K562 (cell line): Measurements from ENCODE around the gene MPC2. TPM values are rescaled to one million over a fixed set of nuclear protein-coding genes. Genes with fewer than 3 reads are reported as not detected.
A peak's percentile ranks its signal among the peaks of the same experiment; 100 is the strongest.

Experiments
- ATF1 ChIP-seq, 2 experiments: fragments of 450-650 bp in 1 of 2; IDR thresholded peaks; 2 replicates each; pipeline ENCODE4 v1.6.1; 2016; ENCODE audit warnings: missing compliant biosample characterization in 1 of 2, missing genetic modification characterization in 1 of 2
- BRCA1 ChIP-seq, 2 experiments: fragments of 450-650 bp in 1 of 2; sonication (generic) in 1 of 2; formaldehyde crosslinking in 1 of 2; IDR thresholded peaks; 2 replicates each; pipeline versions ENCODE4 v1.5.0 to v1.6.1; 2017 to 2020; ENCODE audit warnings: mild to moderate bottlenecking in 1 of 2, missing genetic modification reagents in 1 of 2
- DACH1 ChIP-seq: fragments of 450-650 bp; IDR thresholded peaks from 2 replicates; pipeline ENCODE4 v1.6.1; 2018; ENCODE audit not compliant: partially characterized antibody
- EP400 ChIP-seq: fragments of 450-650 bp; IDR thresholded peaks from 2 replicates; pipeline ENCODE4 v1.6.1; 2017; ENCODE audit warnings: antibody characterized with exemption, mild to moderate bottlenecking, moderate library complexity
- ERF ChIP-seq: fragments of 450-650 bp; formaldehyde crosslinking; IDR thresholded peaks from 2 replicates; pipeline ENCODE4 v1.4.0; 2020; ENCODE audit warnings: mild to moderate bottlenecking, mixed read lengths
- IFI16 ChIP-seq: fragments of 250-450 bp; sonication (Bioruptor Pico); IDR thresholded peaks from 2 replicates; pipeline ENCODE4 v2.1.2; 2022; ENCODE audit warnings: mild to moderate bottlenecking, inconsistent platforms
- MAFG ChIP-seq: fragments of 450-650 bp; conservative IDR thresholded peaks from 2 replicates; pipeline ENCODE4 v1.6.1; 2016; ENCODE audit warnings: missing genetic modification characterization, missing compliant biosample characterization
- PKNOX1 ChIP-seq: fragments of 450-650 bp; IDR thresholded peaks from 2 replicates; pipeline ENCODE4 v1.6.1; 2016
- SIN3B ChIP-seq: fragments of 450-650 bp; IDR thresholded peaks from 2 replicates; pipeline ENCODE4 v1.6.1; 2017; ENCODE audit warnings: low read depth, mild to moderate bottlenecking, moderate library complexity
- XRCC4 ChIP-seq: IDR thresholded peaks from one replicate; pipeline ENCODE4 v1.6.1; 2011; ENCODE audit not compliant: insufficient read depth, insufficient read length; ENCODE audit errors: extremely low read depth
- ZNF561 ChIP-seq: fragments of 450-650 bp; formaldehyde crosslinking; conservative IDR thresholded peaks from 2 replicates; pipeline ENCODE4 v1.4.0; 2020; ENCODE audit warnings: mild to moderate bottlenecking, moderate library complexity
- ZNF764 ChIP-seq: fragments of 250-450 bp; sonication (Bioruptor Pico); IDR thresholded peaks from 2 replicates; pipeline ENCODE4 v1.4.0; 2020; ENCODE audit warnings: low read depth, mild to moderate bottlenecking, moderate library complexity
- polyA plus RNA-seq, 8 experiments: library from polyadenylated mRNA; depleted of rRNA in 4 of 8; stranded (reverse) in 5 of 8; unstranded in 3 of 8; fragments of >200 nt; fragmentation: Nextera tagmentation in 2 of 8; fragmentation: Illumina TruSeq in 1 of 8; extraction: Ambion mirVana in 2 of 8; extraction: Trizol in 1 of 8; gene quantifications; 2 replicates each; pipeline versions ENCODE4 v1.2.1 to v1.2.3, GENCODE V29; 2011 to 2014; ENCODE audit warnings: inconsistent platforms in 1 of 8, missing spikeins in 1 of 8
- total RNA-seq, 7 experiments: library from RNA; depleted of rRNA in 6 of 7; stranded (reverse); fragments of >200 nt in 6 of 7; fragmentation: Illumina TruSeq in 2 of 7; extraction: Trizol in 2 of 7; gene quantifications; 2 replicates each; pipeline versions ENCODE4 v1.2.1 to v1.2.3, GENCODE V29; 2011 to 2021; ENCODE audit warnings: low replicate concordance in 1 of 7
- TF ChIP-seq, protein P1 (sequence below): sonication (generic); formaldehyde crosslinking; IDR thresholded peaks from 2 replicates; pipeline ENCODE4 v1.8.0; 2022; ENCODE audit warnings: mild to moderate bottlenecking, low read depth, missing genetic modification reagents
- TF ChIP-seq, protein P2 (sequence below): fragments of 450-650 bp; formaldehyde crosslinking; IDR thresholded peaks from 2 replicates; pipeline ENCODE4 v1.4.0; 2020; ENCODE audit warnings: mild to moderate bottlenecking, mixed read lengths
- TF ChIP-seq, protein P3 (sequence below): fragments of 450-650 bp; IDR thresholded peaks from 2 replicates; pipeline ENCODE4 v1.6.1; 2016; ENCODE audit warnings: mild to moderate bottlenecking

Gene MPC2
- total and polyA plus RNA-seq, 9 of the 15 experiments (the other 6 are each of a cell fraction or from before 2014, with no cell fraction given): 70.7 to 179 (median 144) TPM

- TF ChIP-seq, protein P1, sequence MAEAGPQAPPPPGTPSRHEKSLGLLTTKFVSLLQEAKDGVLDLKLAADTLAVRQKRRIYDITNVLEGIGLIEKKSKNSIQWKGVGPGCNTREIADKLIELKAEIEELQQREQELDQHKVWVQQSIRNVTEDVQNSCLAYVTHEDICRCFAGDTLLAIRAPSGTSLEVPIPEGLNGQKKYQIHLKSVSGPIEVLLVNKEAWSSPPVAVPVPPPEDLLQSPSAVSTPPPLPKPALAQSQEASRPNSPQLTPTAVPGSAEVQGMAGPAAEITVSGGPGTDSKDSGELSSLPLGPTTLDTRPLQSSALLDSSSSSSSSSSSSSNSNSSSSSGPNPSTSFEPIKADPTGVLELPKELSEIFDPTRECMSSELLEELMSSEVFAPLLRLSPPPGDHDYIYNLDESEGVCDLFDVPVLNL: no peak
- TF ChIP-seq XRCC4 (no peak), IFI16 (no peak), ATF1 (CRISPR knock-in tag; IDR thresholded peaks at IDR 0.05) (no peak), ATF1 (tag; IDR thresholded peaks at IDR 0.05) (peak; percentile 53; the same call in 1 of the 2 replicates), SIN3B (no peak), BRCA1 (IDR thresholded peaks at IDR 0.05) (no peak), BRCA1 (CRISPR knock-in tag; IDR thresholded peaks at IDR 0.05) (no peak), EP400 (peak; percentile 51), DACH1 (no peak), MAFG (tag) (peak; percentile 91), ZNF561 (CRISPR knock-in tag) (no peak), ERF (CRISPR knock-in tag) (no peak), ZNF764 (CRISPR knock-in tag) (no peak), PKNOX1 (peak; percentile 72)
- TF ChIP-seq, protein P2, sequence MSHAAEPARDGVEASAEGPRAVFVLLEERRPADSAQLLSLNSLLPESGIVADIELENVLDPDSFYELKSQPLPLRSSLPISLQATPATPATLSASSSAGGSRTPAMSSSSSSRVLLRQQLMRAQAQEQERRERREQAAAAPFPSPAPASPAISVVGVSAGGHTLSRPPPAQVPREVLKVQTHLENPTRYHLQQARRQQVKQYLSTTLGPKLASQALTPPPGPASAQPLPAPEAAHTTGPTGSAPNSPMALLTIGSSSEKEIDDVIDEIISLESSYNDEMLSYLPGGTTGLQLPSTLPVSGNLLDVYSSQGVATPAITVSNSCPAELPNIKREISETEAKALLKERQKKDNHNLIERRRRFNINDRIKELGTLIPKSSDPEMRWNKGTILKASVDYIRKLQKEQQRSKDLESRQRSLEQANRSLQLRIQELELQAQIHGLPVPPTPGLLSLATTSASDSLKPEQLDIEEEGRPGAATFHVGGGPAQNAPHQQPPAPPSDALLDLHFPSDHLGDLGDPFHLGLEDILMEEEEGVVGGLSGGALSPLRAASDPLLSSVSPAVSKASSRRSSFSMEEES (CRISPR knock-in tag): no peak
- TF ChIP-seq, protein P3, sequence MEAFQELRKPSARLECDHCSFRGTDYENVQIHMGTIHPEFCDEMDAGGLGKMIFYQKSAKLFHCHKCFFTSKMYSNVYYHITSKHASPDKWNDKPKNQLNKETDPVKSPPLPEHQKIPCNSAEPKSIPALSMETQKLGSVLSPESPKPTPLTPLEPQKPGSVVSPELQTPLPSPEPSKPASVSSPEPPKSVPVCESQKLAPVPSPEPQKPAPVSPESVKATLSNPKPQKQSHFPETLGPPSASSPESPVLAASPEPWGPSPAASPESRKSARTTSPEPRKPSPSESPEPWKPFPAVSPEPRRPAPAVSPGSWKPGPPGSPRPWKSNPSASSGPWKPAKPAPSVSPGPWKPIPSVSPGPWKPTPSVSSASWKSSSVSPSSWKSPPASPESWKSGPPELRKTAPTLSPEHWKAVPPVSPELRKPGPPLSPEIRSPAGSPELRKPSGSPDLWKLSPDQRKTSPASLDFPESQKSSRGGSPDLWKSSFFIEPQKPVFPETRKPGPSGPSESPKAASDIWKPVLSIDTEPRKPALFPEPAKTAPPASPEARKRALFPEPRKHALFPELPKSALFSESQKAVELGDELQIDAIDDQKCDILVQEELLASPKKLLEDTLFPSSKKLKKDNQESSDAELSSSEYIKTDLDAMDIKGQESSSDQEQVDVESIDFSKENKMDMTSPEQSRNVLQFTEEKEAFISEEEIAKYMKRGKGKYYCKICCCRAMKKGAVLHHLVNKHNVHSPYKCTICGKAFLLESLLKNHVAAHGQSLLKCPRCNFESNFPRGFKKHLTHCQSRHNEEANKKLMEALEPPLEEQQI: no peak
Observed at GRCh38 chr1:167928457-167928852, 8.4 kb downstream of the MPC2 start (continued).
